ENCODE data around the gene CTTN. TPM values are rescaled to one million over a fixed set of nuclear protein-coding genes. Genes with fewer than 3 reads are reported as not detected.

Gene CTTN
- total RNA-seq, 1 donor from 2014 or later: 1.1 TPM

- ChIA-PET POLR2A (no interaction called here), CTCF (no interaction called here)
- DNase-seq: no peak
- no peak overlapping the region for H3K27ac Mint-ChIP-seq
- no peaks in the 10 kb centered on the region for H3K36me3 Mint-ChIP-seq (ENCODE audit: low read depth)
- peaks cover 12% of the 10 kb centered on the region for H3K4me1 Mint-ChIP-seq
- intact Hi-C loops (cut with micrococcal nuclease): no loop called here
- no peak for ATAC-seq (ENCODE audit: low read depth)
- no peak overlapping the region for H3K4me3 Mint-ChIP-seq
- no peaks in the 10 kb centered on the region for H3K9me3 Mint-ChIP-seq
- no peaks in the 10 kb centered on the region for H3K27me3 Mint-ChIP-seq
- TF ChIP-seq CTCF (IDR thresholded peaks at IDR 0.05): no peak
Observed at GRCh38 chr11:70472240-70472639, 73.9 kb downstream of the CTTN start.

GRCh38 chr11:70473186-70473872, 75.0 kb downstream of the CTTN start:
- ChIA-PET POLR2A (no interaction called here), CTCF (no interaction called here)
- no peak overlapping the region for H3K27ac Mint-ChIP-seq
- no peaks in the 10 kb centered on the region for H3K36me3 Mint-ChIP-seq (ENCODE audit: low read depth)
- ATAC-seq (ENCODE audit: low read depth) (no peak), DNase-seq (no peak)
- intact Hi-C loops (cut with micrococcal nuclease): no loop called here
- no peaks in the 10 kb centered on the region for H3K9me3 Mint-ChIP-seq
- no peak for TF ChIP-seq CTCF (IDR thresholded peaks at IDR 0.05)
- no peak overlapping the region for H3K4me3 Mint-ChIP-seq
- H3K4me1 Mint-ChIP-seq: peaks cover 12% of the 10 kb centered on the region
- no peaks in the 10 kb centered on the region for H3K27me3 Mint-ChIP-seq

GRCh38 chr11:70473873-70474690, 75.8 kb downstream of the CTTN start:
- no peak for DNase-seq
- ATAC-seq (ENCODE audit: low read depth): no peak
- peaks cover 10% of the 10 kb centered on the region for H3K4me1 Mint-ChIP-seq
- POLR2A ChIA-PET: no interaction called here
- H3K36me3 Mint-ChIP-seq (ENCODE audit: low read depth): no peaks in the 10 kb centered on the region
- intact Hi-C loops (cut with micrococcal nuclease): no loop called here
- no peaks in the 10 kb centered on the region for H3K27me3 Mint-ChIP-seq
- CTCF ChIA-PET: no interaction called here
- no peaks in the 10 kb centered on the region for H3K9me3 Mint-ChIP-seq
- no peak overlapping the region for H3K4me3 Mint-ChIP-seq
- no peak for TF ChIP-seq CTCF (IDR thresholded peaks at IDR 0.05)
- H3K27ac Mint-ChIP-seq: no peak overlapping the region

- POLR2A ChIA-PET: no interaction called here
- intact Hi-C loops (cut with micrococcal nuclease): no loop called here
- H3K27ac Mint-ChIP-seq: no peak overlapping the region
- TF ChIP-seq CTCF (IDR thresholded peaks at IDR 0.05): no peak
- CTCF ChIA-PET: no interaction called here
- ATAC-seq (ENCODE audit: low read depth) (no peak), DNase-seq (no peak)
- H3K36me3 Mint-ChIP-seq (ENCODE audit: low read depth): no peaks in the 10 kb centered on the region
- H3K4me1 Mint-ChIP-seq: peaks cover 10% of the 10 kb centered on the region
- H3K4me3 Mint-ChIP-seq: no peak overlapping the region
- H3K9me3 Mint-ChIP-seq: no peaks in the 10 kb centered on the region
- H3K27me3 Mint-ChIP-seq: no peaks in the 10 kb centered on the region
Observed at GRCh38 chr11:70474710-70475109, 76.4 kb downstream of the CTTN start.

- H3K4me3 Mint-ChIP-seq: no peak overlapping the region
- no peaks in the 10 kb centered on the region for H3K36me3 Mint-ChIP-seq (ENCODE audit: low read depth)
- intact Hi-C loops (cut with micrococcal nuclease): no loop called here
Observed at GRCh38 chr11:70476669-70477068, 78.3 kb downstream of the CTTN start.

More at GRCh38 chr11:70476669-70477068, 78.3 kb downstream of the CTTN start:
- no peaks in the 10 kb centered on the region for H3K9me3 Mint-ChIP-seq
- ChIA-PET CTCF (no interaction called here), POLR2A (no interaction called here)
- no peaks in the 10 kb centered on the region for H3K27me3 Mint-ChIP-seq
- ATAC-seq (ENCODE audit: low read depth) (no peak), DNase-seq (no peak)
- H3K4me1 Mint-ChIP-seq: no peaks in the 10 kb centered on the region
- no peak for TF ChIP-seq CTCF (IDR thresholded peaks at IDR 0.05)
- no peak overlapping the region for H3K27ac Mint-ChIP-seq

All from activated B cell treated with CpG ODN at 0.5 μM for 24 hours (primary cell).